HG03108 (cell line): Measurements from ENCODE around the gene RRP36.
"Not testable (repeated sequence)": the region's sequence is repeated elsewhere in the genome, so short reads cannot be mapped to it uniquely, and the experiment has no call there.

Experiments
- ATAC-seq: cut with Tn5 transposase; IDR thresholded peaks from one replicate; pipeline ENCODE4 v1.9.1; 2021; ENCODE audit warnings: moderate library complexity; ENCODE audit not compliant: unreplicated experiment

Gene RRP36

GRCh38 chr6:43021270-43022047 lies at the start of gene RRP36:
Gene RRP36 (plus strand): TSS chr6:43021623. CDS start chr6:43021655, 32 bp downstream.
- peak; percentile 67 for ATAC-seq

DNA sequence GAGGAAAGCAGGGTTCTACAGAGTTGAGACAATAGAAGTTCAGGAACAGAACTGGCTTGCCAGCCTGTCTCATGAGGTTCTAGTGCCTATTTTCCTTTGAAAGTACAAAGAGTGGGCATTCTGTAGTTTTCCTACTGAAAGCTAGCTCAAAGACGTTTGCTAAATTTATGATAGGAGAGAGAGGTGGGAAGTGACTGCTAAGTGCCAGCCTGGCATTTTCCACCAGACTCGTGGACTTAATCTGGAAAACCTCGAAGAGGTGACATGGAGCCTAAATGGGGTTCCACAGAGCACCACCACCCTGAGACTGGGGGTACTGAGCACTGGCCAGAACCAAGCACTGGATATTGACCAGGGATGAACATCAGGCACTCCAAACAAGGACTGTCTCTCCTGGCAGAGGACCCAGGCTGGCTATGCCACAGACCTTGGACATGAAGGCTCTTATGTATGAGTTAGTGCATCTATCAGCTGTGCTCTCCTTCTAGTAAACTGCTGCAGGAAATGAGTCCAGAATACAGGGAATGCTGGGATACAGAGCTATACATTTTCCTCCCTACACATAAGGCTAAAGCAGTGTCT lies 49.6 kb upstream of the RRP36 start:
- ATAC-seq: no peak

GRCh38 chr6:42973926-42974325 lies 47.5 kb upstream of the RRP36 start:
- no peak for ATAC-seq

DNA sequence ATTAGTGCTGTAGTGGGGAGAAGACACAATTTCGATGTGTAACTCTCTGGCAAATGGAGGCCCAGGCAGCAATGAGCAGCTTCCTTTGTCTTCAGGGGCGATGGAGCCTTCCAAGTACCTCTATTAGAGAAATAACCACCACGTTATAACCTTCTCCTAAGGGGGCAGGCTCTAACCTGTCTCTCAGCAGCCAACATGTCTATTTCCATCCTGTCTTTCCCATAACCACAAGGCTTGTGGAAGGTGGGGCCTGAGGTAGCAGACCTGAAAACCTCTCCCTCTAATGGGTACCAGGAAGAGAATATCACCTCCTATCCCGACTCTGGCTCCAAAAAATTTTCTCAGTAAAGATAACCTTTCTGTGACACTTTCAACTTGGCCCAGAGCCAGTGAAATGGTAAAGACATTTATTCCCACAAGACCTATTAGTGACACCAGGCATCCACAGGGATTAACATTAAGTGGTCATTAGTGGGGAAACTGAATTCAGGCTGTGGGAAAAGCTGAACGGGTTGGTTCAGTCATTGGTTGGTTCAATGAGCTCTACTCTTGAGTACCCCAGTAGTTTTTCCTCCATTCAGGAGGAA lies 46.4 kb upstream of the RRP36 start:
- no peak for ATAC-seq

DNA sequence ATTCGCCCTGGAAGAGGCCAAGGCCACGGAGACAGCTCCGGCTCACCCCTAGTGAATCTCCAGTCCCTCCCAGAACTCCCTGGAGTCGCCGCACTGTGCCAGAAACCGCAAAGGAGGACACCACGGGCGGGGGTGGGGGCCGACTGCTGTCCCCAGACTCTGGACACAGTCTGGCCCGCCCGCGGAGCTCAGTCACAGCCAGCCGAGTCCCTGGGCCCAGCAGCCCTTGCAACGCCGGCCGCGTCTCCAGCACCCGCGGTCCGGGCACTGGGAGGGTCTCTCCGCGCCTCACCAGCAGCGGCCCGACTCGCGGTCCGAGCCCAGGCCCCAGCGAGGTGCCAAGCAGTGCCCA lies 43.0 kb upstream of the RRP36 start:
- peak; percentile 27 for ATAC-seq

- ATAC-seq: peak; percentile 92
These were observed 42.4 kb upstream of the RRP36 start, which contains the start of gene PEX6 for GRCh38 chr6:42978839-42979522. Gene PEX6 (minus strand): TSS chr6:42979181. CDS start chr6:42979150, 31 bp downstream.

GRCh38 chr6:42979523-42980177 lies 41.8 kb upstream of the RRP36 start:
- no peak for ATAC-seq

GRCh38 chr6:42981836-42982235 lies 39.6 kb upstream of the RRP36 start:
- ATAC-seq: no peak

GRCh38 chr6:42984001-42984923 lies 37.2 kb upstream of the RRP36 start, which contains the start of gene PPP2R5D:
Gene PPP2R5D (plus strand): TSS chr6:42984570. CDS start chr6:42984678, 108 bp downstream.
- ATAC-seq: peak; percentile 94

GRCh38 chr6:42984924-42985475 lies 36.4 kb upstream of the RRP36 start:
- ATAC-seq: no peak

DNA sequence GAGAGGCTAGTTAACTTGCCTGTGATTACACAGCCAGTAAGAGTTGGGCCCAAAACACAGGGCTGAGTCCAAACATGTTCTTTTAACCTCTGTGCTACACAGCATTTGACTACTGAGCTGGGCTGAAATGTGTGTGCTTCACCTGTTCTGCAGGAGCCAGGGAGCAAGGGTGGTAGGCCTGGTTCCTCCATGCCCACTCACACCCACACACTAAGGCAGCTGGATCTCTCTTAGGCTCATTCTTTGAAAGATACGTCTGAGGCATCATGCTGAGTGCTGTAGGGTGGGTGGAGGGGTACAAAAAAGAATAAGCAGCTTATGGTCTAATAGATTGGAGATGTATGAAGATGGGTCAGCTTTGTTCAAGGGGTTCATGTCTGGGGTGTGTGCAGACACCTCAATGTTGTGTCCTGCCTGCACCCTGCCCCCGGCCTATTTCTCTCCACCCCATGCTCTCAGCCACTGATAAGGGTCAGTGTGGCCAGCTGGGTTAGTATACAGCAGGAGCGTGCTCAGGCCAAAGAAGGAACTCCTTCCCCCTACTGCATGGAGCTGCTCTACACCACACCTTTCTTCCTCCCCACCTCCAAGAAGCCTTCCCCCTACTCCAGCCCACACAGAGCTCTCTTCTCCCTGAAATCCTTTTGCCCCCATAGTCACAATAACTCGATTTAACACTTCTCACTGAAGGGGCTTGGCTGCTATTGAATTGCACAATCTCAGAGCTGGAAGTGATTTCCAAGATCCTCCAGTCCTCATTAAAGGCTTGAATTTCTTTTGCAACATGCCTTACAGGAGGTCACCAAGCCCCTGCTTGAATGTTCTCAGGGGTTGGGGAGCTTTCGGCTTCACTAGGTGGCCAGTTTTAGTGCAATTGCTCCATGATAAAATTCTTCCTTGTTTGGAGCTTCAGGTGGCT lies 33.6 kb upstream of the RRP36 start:
- ATAC-seq: no peak

DNA sequence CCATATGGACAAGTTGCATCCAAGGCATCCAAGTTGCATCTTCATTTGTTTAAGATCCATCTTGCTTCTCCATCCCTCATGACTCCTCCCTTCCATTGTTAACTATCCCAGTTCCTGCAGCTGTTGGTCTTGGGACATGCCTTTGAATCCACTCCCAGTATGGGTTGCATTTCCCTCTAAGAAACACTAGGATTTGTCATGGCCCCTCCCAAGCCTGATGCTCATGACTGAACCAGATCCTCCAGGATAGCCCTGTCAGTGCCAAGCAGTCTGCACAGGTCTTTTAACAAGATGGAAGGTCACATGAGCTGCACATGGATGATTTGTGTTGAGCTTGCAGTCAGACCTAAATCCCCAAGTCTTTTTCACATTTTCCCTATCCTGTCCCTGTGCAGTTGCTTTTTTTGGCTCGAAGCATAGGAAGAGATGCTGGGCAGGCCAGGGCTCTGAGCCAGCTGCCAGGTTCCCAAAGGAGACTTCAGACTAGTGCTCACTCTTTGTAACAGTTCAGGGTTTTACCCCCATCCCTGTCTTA lies 32.9 kb upstream of the RRP36 start:
- ATAC-seq: no peak

GRCh38 chr6:42989923-42990322 lies 31.5 kb upstream of the RRP36 start:
- ATAC-seq: no peak

DNA sequence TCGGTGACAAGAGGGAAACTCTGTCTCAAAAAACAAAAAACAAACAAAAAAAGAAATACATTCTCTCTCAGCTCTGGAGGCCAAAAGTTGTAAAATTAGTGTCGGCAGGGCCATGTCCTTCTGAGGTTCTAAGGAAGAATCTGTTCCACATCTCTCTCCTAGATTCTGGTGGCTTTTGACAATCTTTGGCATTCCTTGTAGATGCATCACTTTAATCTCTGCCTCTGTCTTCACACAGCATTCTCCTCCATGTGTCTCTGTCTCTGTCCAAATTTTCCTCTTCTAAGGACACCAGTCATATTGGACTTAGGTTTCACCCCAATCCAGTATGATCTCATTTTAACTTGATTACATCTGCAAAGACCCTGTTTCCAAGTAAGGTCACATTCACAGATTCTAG lies 28.0 kb upstream of the RRP36 start:
- ATAC-seq: no peak

DNA sequence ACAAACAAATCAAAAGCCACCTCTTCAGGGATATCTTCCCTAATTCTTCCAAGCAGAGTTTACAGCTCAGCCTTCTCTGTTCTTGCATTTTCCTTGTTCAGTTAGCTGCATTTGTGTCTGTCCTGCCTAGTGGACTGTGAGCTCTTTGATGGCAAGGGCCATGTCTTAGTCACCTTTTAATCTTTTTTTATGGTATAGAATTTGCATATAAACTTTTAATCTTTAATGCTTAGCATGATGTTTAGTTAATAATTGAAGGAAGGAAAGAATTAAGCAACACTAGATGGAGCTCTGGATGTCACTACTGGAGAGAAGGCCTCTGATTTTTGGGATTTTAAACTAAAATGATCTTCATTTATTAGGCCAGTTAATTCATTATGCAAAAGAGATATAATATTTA lies 24.9 kb upstream of the RRP36 start:
- no peak for ATAC-seq

- not testable (repeated sequence) for ATAC-seq
These were observed 23.2 kb upstream of the RRP36 start for GRCh38 chr6:42998205-42998604.

DNA sequence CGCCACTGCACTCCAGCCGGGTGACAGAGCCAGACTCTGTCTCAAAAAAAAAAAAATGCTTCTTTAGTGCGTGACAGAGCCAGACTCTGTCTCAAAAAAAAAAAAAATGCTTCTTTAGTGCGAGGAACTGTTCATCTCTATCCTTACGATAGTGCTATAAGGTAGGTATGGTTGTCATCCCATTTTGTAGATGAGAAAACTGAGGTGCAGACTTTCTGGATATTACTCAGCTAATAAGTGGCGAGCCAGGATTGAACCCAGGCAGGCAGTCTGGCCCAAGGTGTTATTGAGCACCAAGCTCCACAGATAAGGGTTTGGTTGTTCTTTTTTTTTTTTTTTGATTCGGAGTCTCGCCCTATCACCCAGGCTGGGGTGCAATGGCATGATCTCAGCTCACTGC lies 19.6 kb upstream of the RRP36 start:
- ATAC-seq: no peak

DNA sequence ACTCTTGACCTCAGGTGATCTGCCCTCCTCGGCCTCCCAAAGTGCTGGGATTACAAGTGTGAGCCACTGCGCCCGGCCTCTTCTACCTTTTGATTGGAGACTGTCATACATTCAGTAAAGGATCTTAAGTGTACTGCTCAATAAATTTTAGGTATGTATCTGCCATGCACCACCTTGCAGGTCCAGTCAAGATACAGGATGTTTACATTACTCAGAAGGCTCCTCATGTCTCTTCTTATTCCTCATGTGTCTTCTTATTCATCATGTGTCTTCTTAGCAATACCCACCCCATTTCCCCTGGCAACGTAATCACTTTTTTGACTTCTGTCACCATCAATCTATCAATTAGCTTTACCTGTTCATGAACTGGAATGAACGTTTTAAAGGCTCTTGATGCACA lies 15.6 kb upstream of the RRP36 start:
- no peak for ATAC-seq
